ENCODE data around the gene FNDC1. TPM values are rescaled to one million over a fixed set of nuclear protein-coding genes. Genes with fewer than 3 reads are reported as not detected.
"Not testable (repeated sequence)": the region's sequence is repeated elsewhere in the genome, so short reads cannot be mapped to it uniquely, and the experiment has no call there.

The FNDC1 gene
- total and polyA plus RNA-seq, 2 donors: 0.84 to 31.6 TPM

- Histone ChIP-seq H3K36me3 (ENCODE audit: insufficient read depth) (no peaks in the 10 kb centered on the region), H3K4me3 (ENCODE audit: low read depth, low read length) (no peak overlapping the region), H3K27ac (ENCODE audit: low read depth) (no peak overlapping the region), H3K4me1 (ENCODE audit: insufficient read depth) (no peaks in the 10 kb centered on the region)
- WGBS: 86% methylated on average over 4 of the region's 4 CpGs
- no peak for DNase-seq (ENCODE audit: extremely low spot score)
These were observed 91.0 kb downstream of the FNDC1 start for GRCh38 chr6:159260208-159260607.

GRCh38 chr6:159261995-159262394, 92.8 kb downstream of the FNDC1 start:
- H3K36me3 ChIP-seq (ENCODE audit: insufficient read depth): no peaks in the 10 kb centered on the region
- no peak overlapping the region for H3K4me3 ChIP-seq (ENCODE audit: low read depth, low read length)
- H3K4me1 ChIP-seq (ENCODE audit: insufficient read depth): no peaks in the 10 kb centered on the region
- no peak for DNase-seq (ENCODE audit: extremely low spot score)
- no peak overlapping the region for H3K27ac ChIP-seq (ENCODE audit: low read depth)

DNA sequence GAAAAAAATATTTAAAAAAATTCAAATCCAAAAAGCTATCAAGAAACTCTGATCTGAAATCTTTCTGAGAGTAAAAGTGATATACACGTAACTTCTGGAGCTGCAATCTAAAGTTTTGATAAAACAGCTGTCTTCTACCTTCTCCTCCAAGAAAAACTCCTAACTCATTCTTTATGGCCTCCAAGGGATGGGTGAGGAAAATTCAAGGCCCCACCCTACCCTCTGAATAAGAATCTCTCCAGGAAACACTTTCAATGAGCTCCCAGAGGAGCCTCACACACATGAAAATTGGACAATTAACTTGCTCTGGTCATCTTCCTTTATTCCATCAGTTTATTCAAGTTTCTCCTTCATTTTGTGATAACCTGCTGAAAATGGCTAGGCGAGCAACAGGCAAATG, 93.4 kb downstream of the FNDC1 start:
- H3K4me1 ChIP-seq (ENCODE audit: insufficient read depth): no peaks in the 10 kb centered on the region
- H3K4me3 ChIP-seq (ENCODE audit: low read depth, low read length): no peak overlapping the region
- H3K36me3 ChIP-seq (ENCODE audit: insufficient read depth): no peaks in the 10 kb centered on the region
- 90% methylated on average over 2 of the region's 2 CpGs for WGBS
- no peak overlapping the region for H3K27ac ChIP-seq (ENCODE audit: low read depth)
- no peak for DNase-seq (ENCODE audit: extremely low spot score)

- DNase-seq (ENCODE audit: extremely low spot score): no peak
- no peaks in the 10 kb centered on the region for H3K36me3 ChIP-seq (ENCODE audit: insufficient read depth)
- H3K27ac ChIP-seq (ENCODE audit: low read depth): no peak overlapping the region
- WGBS: 54% methylated on average over 4 of the region's 4 CpGs
- H3K4me3 ChIP-seq (ENCODE audit: low read depth, low read length): no peak overlapping the region
- H3K4me1 ChIP-seq (ENCODE audit: insufficient read depth): no peaks in the 10 kb centered on the region
These were observed 98.0 kb downstream of the FNDC1 start for GRCh38 chr6:159267165-159267564.

DNA sequence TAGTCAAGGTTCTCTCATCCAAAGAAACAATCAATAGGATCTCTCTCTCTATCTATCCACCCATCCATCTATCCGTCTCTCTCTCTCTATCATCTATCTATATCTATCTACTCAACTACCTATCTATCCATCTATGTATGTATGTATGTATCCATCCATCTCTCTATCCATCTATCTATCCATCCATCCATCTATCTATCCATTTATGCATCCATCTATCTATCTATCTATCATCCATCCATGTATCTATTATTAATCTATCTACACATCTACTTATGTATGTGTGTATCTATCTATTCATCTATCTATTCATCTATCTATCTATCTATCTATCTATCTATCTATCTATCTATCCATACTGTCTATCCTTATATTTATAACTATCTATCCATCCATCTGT, 99.3 kb downstream of the FNDC1 start:
- Histone ChIP-seq H3K27ac (ENCODE audit: low read depth) (no peak overlapping the region), H3K4me3 (ENCODE audit: low read depth, low read length) (no peak overlapping the region), H3K36me3 (ENCODE audit: insufficient read depth) (no peaks in the 10 kb centered on the region), H3K4me1 (ENCODE audit: insufficient read depth) (no peaks in the 10 kb centered on the region)
- 89% methylated on average over 1 of the region's 1 CpG for WGBS
- DNase-seq (ENCODE audit: extremely low spot score): no peak

GRCh38 chr6:159271257-159271656, 102.1 kb downstream of the FNDC1 start:
- Histone ChIP-seq H3K4me1 (ENCODE audit: insufficient read depth) (no peaks in the 10 kb centered on the region), H3K27ac (ENCODE audit: low read depth) (no peak overlapping the region), H3K36me3 (ENCODE audit: insufficient read depth) (no peaks in the 10 kb centered on the region), H3K4me3 (ENCODE audit: low read depth, low read length) (no peak overlapping the region)
- no peak for DNase-seq (ENCODE audit: extremely low spot score)
- 86% methylated on average over 10 of the region's 10 CpGs for whole genome bisulfite sequencing

- no peak for DNase-seq (ENCODE audit: extremely low spot score)
- H3K4me1 ChIP-seq (ENCODE audit: insufficient read depth): no peaks in the 10 kb centered on the region
- H3K36me3 ChIP-seq (ENCODE audit: insufficient read depth): no peaks in the 10 kb centered on the region
- H3K4me3 ChIP-seq (ENCODE audit: low read depth, low read length): no peak overlapping the region
- H3K27ac ChIP-seq (ENCODE audit: low read depth): no peak overlapping the region
These were observed 109.4 kb downstream of the FNDC1 start for GRCh38 chr6:159278626-159279025.

- Histone ChIP-seq H3K36me3 (ENCODE audit: insufficient read depth) (no peaks in the 10 kb centered on the region), H3K27ac (ENCODE audit: low read depth) (no peak overlapping the region), H3K4me1 (ENCODE audit: insufficient read depth) (no peaks in the 10 kb centered on the region), H3K4me3 (ENCODE audit: low read depth, low read length) (no peak overlapping the region)
- no peak for DNase-seq (ENCODE audit: extremely low spot score)
- 47% methylated on average over 10 of the region's 10 CpGs for WGBS
These were observed 110.6 kb downstream of the FNDC1 start for GRCh38 chr6:159279790-159280277.

GRCh38 chr6:159282421-159282820, 113.2 kb downstream of the FNDC1 start:
- Histone ChIP-seq H3K4me1 (ENCODE audit: insufficient read depth) (no peaks in the 10 kb centered on the region), H3K4me3 (ENCODE audit: low read depth, low read length) (no peak overlapping the region), H3K36me3 (ENCODE audit: insufficient read depth) (no peaks in the 10 kb centered on the region), H3K27ac (ENCODE audit: low read depth) (no peak overlapping the region)
- 32% methylated on average over 5 of the region's 5 CpGs for WGBS
- no peak for DNase-seq (ENCODE audit: extremely low spot score)

GRCh38 chr6:159284661-159285060, 115.5 kb downstream of the FNDC1 start:
- not testable (repeated sequence) for H3K4me1 ChIP-seq (ENCODE audit: insufficient read depth); H3K36me3 ChIP-seq (ENCODE audit: insufficient read depth); H3K4me3 ChIP-seq (ENCODE audit: low read depth, low read length); DNase-seq (ENCODE audit: extremely low spot score); H3K27ac ChIP-seq (ENCODE audit: low read depth)

GRCh38 chr6:159298840-159299239, 129.6 kb downstream of the FNDC1 start:
- H3K27ac ChIP-seq (ENCODE audit: low read depth): no peak overlapping the region
- WGBS: 95% methylated on average over 5 of the region's 5 CpGs
- no peak for DNase-seq (ENCODE audit: extremely low spot score)
- no peak overlapping the region for H3K4me3 ChIP-seq (ENCODE audit: low read depth, low read length)
- no peaks in the 10 kb centered on the region for H3K4me1 ChIP-seq (ENCODE audit: insufficient read depth)
- no peaks in the 10 kb centered on the region for H3K36me3 ChIP-seq (ENCODE audit: insufficient read depth)

- 93% methylated on average over 2 of the region's 2 CpGs for WGBS
These were observed 130.4 kb downstream of the FNDC1 start for GRCh38 chr6:159299566-159299965.

DNA sequence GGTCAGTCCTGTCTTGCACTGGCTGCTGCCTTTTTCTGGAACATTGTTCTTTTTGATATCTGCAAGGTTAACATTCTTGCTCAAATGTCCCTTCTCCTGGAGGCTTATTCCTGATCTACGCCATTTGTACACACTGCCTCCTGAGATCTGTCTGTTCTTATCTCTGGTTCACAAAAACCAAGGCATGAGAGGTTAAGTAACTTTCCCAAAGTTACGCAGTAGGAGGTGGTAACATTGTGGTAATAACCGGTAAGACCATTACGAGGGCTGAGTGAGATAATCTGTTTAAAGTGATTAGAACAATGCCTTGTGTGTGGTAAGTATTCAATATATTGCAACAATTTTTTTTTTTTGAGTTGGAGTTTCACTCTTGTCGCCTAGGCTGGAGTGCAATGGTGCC, 132.1 kb downstream of the FNDC1 start:
- no peak for DNase-seq (ENCODE audit: extremely low spot score)
- Histone ChIP-seq H3K27ac (ENCODE audit: low read depth) (no peak overlapping the region), H3K4me3 (ENCODE audit: low read depth, low read length) (no peak overlapping the region), H3K4me1 (ENCODE audit: insufficient read depth) (no peaks in the 10 kb centered on the region), H3K36me3 (ENCODE audit: insufficient read depth) (no peaks in the 10 kb centered on the region)
- WGBS: 92% methylated on average over 5 of the region's 5 CpGs

More at GRCh38 chr6:159299566-159299965, 130.4 kb downstream of the FNDC1 start:
- no peaks in the 10 kb centered on the region for H3K36me3 ChIP-seq (ENCODE audit: insufficient read depth)
- DNase-seq (ENCODE audit: extremely low spot score): no peak
- H3K4me3 ChIP-seq (ENCODE audit: low read depth, low read length): no peak overlapping the region
- H3K27ac ChIP-seq (ENCODE audit: low read depth): no peak overlapping the region
- H3K4me1 ChIP-seq (ENCODE audit: insufficient read depth): no peaks in the 10 kb centered on the region

- no peaks in the 10 kb centered on the region for H3K4me1 ChIP-seq (ENCODE audit: insufficient read depth)
- no peak for DNase-seq (ENCODE audit: extremely low spot score)
- H3K27ac ChIP-seq (ENCODE audit: low read depth): no peak overlapping the region
- H3K36me3 ChIP-seq (ENCODE audit: insufficient read depth): no peaks in the 10 kb centered on the region
- 87% methylated on average over 7 of the region's 7 CpGs for WGBS
- no peak overlapping the region for H3K4me3 ChIP-seq (ENCODE audit: low read depth, low read length)
These were observed 132.8 kb downstream of the FNDC1 start for GRCh38 chr6:159301810-159302593.

Data from urinary bladder (tissue), 4 donors.